PC-9 (cell line): ENCODE measurements around the gene SYNDIG1L. TPM values are rescaled to one million over a fixed set of nuclear protein-coding genes. Genes with fewer than 3 reads are reported as not detected.

Experiments used
- BruUV-seq: library from RNA; stranded (reverse); fragments of 400-500 nt; replicated peaks from 2 replicates; lab custom pipeline; 2021; lab: Mats Ljungman, UMichigan
- CTCF ChIA-PET: fragments of 300-600 bp; sonication (Branson Sonifier 250); formaldehyde crosslinking; loops from one replicate; lab custom pipeline; 2022; ENCODE audit warnings: antibody characterized with exemption; lab: Charles Lee
- POLR2A ChIA-PET: fragments of 300-600 bp; sonication (Branson Sonifier 250); formaldehyde crosslinking; loops from one replicate; lab custom pipeline; 2022; ENCODE audit warnings: antibody characterized with exemption; ENCODE audit not compliant: unreplicated experiment; lab: Charles Lee
- DNase-seq, 2 experiments: peaks; one replicate each; pipeline versions ENCODE4 v3.0.0 to v3.0.0-alpha.2; 2015 to 2022; ENCODE audit warnings: mixed read lengths in 1 of 2
- H2AFZ ChIP-seq: fragments of 200-600 bp; sonication (generic); 2 replicates; pipeline ENCODE4 v1.8.1; 2017; ENCODE audit warnings: antibody characterized with exemption
- H3F3A ChIP-seq: fragments of 200-600 bp; sonication (generic); 2 replicates; pipeline ENCODE4 v1.8.1; 2017; ENCODE audit warnings: antibody characterized with exemption, mild to moderate bottlenecking, low read depth; ENCODE audit not compliant: insufficient read depth
- H3K27ac ChIP-seq: fragments of 200-600 bp; sonication (generic); 2 replicates; pipeline ENCODE4 v1.6.1; 2016; ENCODE audit warnings: mixed run types
- H3K27me3 ChIP-seq: fragments of 200-600 bp; sonication (generic); 2 replicates; pipeline ENCODE4 v1.6.1; 2016; ENCODE audit warnings: low read depth, mixed run types; ENCODE audit not compliant: insufficient read depth
- H3K36me3 ChIP-seq: fragments of 200-600 bp; sonication (generic); 2 replicates; pipeline ENCODE4 v1.6.1; 2016; ENCODE audit warnings: low read depth, mixed run types
- H3K4me1 ChIP-seq: fragments of 200-600 bp; sonication (generic); replicated peaks from 2 replicates; pipeline ENCODE4 v1.6.1; 2016; ENCODE audit warnings: mixed run types; ENCODE audit not compliant: insufficient read depth
- H3K4me2 ChIP-seq: fragments of 200-600 bp; sonication (generic); 2 replicates; pipeline ENCODE4 v1.6.1; 2017; ENCODE audit warnings: mixed run types
- H3K4me3 ChIP-seq: fragments of 200-600 bp; sonication (generic); 2 replicates; pipeline ENCODE4 v1.6.1; 2016; ENCODE audit warnings: mixed run types
- H3K79me2 ChIP-seq: fragments of 200-600 bp; sonication (generic); 2 replicates; pipeline ENCODE4 v1.6.1; 2017; ENCODE audit warnings: low read depth, mixed run types
- H3K9me2 ChIP-seq: fragments of 200-600 bp; sonication (generic); 2 replicates; pipeline ENCODE4 v1.8.1; 2017; ENCODE audit warnings: mild to moderate bottlenecking; ENCODE audit not compliant: insufficient read depth
- H3K9me3 ChIP-seq: fragments of 200-600 bp; sonication (generic); 2 replicates; pipeline ENCODE4 v1.8.1; 2016; ENCODE audit warnings: low read depth; ENCODE audit not compliant: insufficient read depth
- H4K20me1 ChIP-seq: fragments of 200-600 bp; sonication (generic); 2 replicates; pipeline ENCODE4 v1.8.1; 2017; ENCODE audit not compliant: insufficient read depth
- EZH2 ChIP-seq: fragments of 200-600 bp; sonication (generic); IDR thresholded peaks from 2 replicates; pipeline ENCODE4 v1.8.0; 2017; ENCODE audit warnings: antibody characterized with exemption, low read depth
- intact Hi-C: fragments of 100-400 bp; cut with micrococcal nuclease; formaldehyde crosslinking; loops from one replicate; pipeline ENCODE4 v1.10.0; 2022; ENCODE audit not compliant: unreplicated experiment
- total RNA-seq: library from RNA; stranded (reverse); gene quantifications from 2 replicates; pipeline ENCODE4 v1.2.3, GENCODE V29; 2021
- TF ChIP-seq, protein P1 (sequence below): fragments of 200-600 bp; sonication (generic); conservative IDR thresholded peaks from 2 replicates; pipeline ENCODE4 v1.6.1; 2017; ENCODE audit warnings: mixed run types, antibody characterized with exemption, mild to moderate bottlenecking, moderate library complexity

The SYNDIG1L gene
- total RNA-seq, 1 experiment from 2014 or later: 0.52 TPM

DNA sequence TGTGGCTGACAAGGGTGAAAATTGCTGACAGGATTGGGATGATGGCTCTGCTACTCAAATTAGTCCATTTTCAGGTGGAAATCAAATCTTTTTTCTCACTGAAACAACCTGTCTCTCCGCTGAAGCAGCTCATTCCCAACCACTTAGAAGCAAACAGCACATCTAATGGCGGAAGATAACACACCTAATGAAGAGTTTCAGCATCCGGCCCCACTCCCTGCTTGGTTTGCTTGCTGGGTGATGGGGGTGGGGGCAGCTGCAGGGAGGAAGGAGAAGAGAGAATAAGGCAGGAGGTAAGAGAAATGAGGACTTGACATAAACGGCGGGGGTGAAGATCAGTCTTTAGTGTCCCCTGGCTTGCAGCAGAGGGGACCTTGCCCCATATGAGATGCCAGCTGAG is 4.0 kb downstream of the SYNDIG1L start:
- no peak for DNase-seq
- Histone ChIP-seq H3K4me2 (no peak overlapping the region), H2AFZ (no peak overlapping the region), H4K20me1 (no peaks in the 10 kb centered on the region), H3K36me3 (no peaks in the 10 kb centered on the region), H3F3A (no peaks in the 10 kb centered on the region), H3K9me3 (no peaks in the 10 kb centered on the region), H3K79me2 (no peaks in the 10 kb centered on the region), H3K27ac (no peak overlapping the region), H3K4me1 (no peaks in the 10 kb centered on the region), H3K4me3 (no peak overlapping the region), H3K27me3 (peaks cover 44% of the 10 kb centered on the region), H3K9me2 (no peaks in the 10 kb centered on the region)
- intact Hi-C loops: no loop called here
- ChIA-PET POLR2A (no interaction called here), CTCF (no interaction called here)
- TF ChIP-seq EZH2: no peak
- TF ChIP-seq, protein P1, sequence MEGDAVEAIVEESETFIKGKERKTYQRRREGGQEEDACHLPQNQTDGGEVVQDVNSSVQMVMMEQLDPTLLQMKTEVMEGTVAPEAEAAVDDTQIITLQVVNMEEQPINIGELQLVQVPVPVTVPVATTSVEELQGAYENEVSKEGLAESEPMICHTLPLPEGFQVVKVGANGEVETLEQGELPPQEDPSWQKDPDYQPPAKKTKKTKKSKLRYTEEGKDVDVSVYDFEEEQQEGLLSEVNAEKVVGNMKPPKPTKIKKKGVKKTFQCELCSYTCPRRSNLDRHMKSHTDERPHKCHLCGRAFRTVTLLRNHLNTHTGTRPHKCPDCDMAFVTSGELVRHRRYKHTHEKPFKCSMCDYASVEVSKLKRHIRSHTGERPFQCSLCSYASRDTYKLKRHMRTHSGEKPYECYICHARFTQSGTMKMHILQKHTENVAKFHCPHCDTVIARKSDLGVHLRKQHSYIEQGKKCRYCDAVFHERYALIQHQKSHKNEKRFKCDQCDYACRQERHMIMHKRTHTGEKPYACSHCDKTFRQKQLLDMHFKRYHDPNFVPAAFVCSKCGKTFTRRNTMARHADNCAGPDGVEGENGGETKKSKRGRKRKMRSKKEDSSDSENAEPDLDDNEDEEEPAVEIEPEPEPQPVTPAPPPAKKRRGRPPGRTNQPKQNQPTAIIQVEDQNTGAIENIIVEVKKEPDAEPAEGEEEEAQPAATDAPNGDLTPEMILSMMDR: no peak
- no TSS peak for BruUV-seq

DNA sequence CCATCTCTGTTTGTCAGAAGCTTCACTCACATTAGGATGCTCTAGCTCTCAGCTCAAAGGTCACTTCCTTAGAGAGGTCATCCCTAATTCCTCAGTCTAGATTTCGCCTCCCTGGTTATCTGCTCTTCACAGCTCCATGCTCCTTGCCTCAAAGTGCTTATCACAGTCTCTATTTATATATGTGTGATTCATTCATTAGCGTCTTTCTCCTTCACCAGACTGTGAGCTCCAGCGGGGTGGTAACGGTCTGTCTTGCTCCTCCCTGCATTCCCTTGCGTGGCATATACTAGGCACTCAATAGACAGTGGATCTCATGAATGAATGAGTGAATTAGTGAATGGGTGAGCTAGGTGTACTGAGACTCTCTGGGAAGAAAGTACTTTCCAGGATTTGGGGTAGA is 6.9 kb downstream of the SYNDIG1L start:
- no peak for TF ChIP-seq EZH2
- TF ChIP-seq, protein P1: no peak
- Histone ChIP-seq H3K4me1 (no peaks in the 10 kb centered on the region; the same call in 1 of the 2 replicates), H3K9me2 (no peaks in the 10 kb centered on the region), H3K79me2 (no peaks in the 10 kb centered on the region), H3K4me2 (no peak overlapping the region), H3K27ac (no peak overlapping the region), H3K9me3 (no peaks in the 10 kb centered on the region), H3K4me3 (no peak overlapping the region), H3K27me3 (peaks cover 50% of the 10 kb centered on the region), H2AFZ (no peak overlapping the region), H3K36me3 (no peaks in the 10 kb centered on the region), H3F3A (no peaks in the 10 kb centered on the region), H4K20me1 (no peaks in the 10 kb centered on the region)
- BruUV-seq: no TSS peak
- no peak for DNase-seq
- POLR2A ChIA-PET: interaction anchor here (0.8 kb wide), 1 partner anchor 68 kb away, joined by 7 read pairs; no protein-coding TSS in a partner anchor
- CTCF ChIA-PET: interaction anchor here (0.5 kb wide), 1 partner anchor 40 kb away, joined by 5 read pairs; no protein-coding TSS in a partner anchor
- intact Hi-C loops: no loop called here

DNA sequence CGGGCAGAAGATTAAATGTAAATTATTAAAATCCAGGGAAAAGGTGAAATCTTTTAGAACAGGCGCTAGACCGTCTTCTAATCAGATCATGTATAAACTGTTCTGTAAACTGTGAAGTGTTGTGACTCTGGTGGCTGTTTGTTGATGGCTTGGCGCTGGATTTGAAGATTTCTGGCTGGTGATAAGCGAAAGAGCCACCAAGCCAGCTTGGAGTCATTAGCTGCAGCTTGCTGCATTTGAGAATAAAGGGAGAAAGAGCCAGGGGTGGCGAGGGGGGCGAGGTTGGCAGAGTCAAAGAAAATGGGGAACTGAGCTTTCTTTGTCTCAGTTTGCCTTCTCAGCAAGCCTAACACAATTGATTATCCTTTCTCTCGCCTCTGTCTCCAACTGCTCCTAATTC is 8.0 kb downstream of the SYNDIG1L start:
- no peaks in the 10 kb centered on the region; the same call in 1 of the 2 replicates for H3K4me1 ChIP-seq
- H3K36me3 ChIP-seq: no peaks in the 10 kb centered on the region
- peaks cover 50% of the 10 kb centered on the region for H3K27me3 ChIP-seq
- BruUV-seq: no TSS peak
- no peak for DNase-seq
- no peak overlapping the region for H2AFZ ChIP-seq
- H3K4me3 ChIP-seq: no peak overlapping the region
- CTCF ChIA-PET: no interaction called here
- TF ChIP-seq EZH2: no peak
- H3K9me2 ChIP-seq: no peaks in the 10 kb centered on the region
- H3K79me2 ChIP-seq: no peaks in the 10 kb centered on the region
- no peaks in the 10 kb centered on the region for H4K20me1 ChIP-seq
- no peak overlapping the region for H3K27ac ChIP-seq
- H3K9me3 ChIP-seq: no peaks in the 10 kb centered on the region
- H3K4me2 ChIP-seq: no peak overlapping the region
- no peaks in the 10 kb centered on the region for H3F3A ChIP-seq
- POLR2A ChIA-PET: no interaction called here
- intact Hi-C loops: no loop called here

DNA sequence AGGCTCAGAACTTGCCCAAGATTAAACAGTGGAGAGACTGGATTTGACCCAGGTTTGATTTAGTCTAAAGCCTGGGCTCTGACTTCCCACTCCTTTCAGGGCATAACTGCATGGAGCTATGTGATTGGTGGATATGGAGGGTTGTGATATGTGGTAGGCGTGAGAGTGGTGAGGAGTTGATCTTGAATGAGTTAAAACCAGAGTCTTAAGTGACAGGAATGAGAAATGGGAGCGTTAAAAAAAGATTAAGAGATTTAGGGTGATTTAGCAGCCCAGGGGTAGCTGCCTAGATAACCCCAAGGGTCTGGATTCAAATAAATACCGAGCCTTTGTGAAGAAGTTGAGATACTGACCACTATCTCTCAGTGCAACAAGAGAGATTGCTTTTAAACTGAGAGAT is 8.4 kb downstream of the SYNDIG1L start:
- ChIA-PET POLR2A (no interaction called here), CTCF (no interaction called here)
- no peaks in the 10 kb centered on the region for H3K9me3 ChIP-seq
- H4K20me1 ChIP-seq: no peaks in the 10 kb centered on the region
- DNase-seq: no peak
- H3K9me2 ChIP-seq: no peaks in the 10 kb centered on the region
- no TSS peak for BruUV-seq
- no peak overlapping the region for H3K4me3 ChIP-seq
- no peak for TF ChIP-seq EZH2
- TF ChIP-seq, protein P1: no peak
- no peak overlapping the region for H3K27ac ChIP-seq
- peaks cover 50% of the 10 kb centered on the region for H3K27me3 ChIP-seq
- H3K36me3 ChIP-seq: no peaks in the 10 kb centered on the region
- no peaks in the 10 kb centered on the region for H3F3A ChIP-seq
- no peaks in the 10 kb centered on the region; the same call in 1 of the 2 replicates for H3K4me1 ChIP-seq
- no peaks in the 10 kb centered on the region for H3K79me2 ChIP-seq
- H2AFZ ChIP-seq: no peak overlapping the region
- no peak overlapping the region for H3K4me2 ChIP-seq
- intact Hi-C loops: no loop called here
